ENCODE data around the gene FAM216A. TPM values are rescaled to one million over a fixed set of nuclear protein-coding genes. Genes with fewer than 3 reads are reported as not detected.

Gene FAM216A
- total and polyA plus RNA-seq, 12 donors, result 5.0 to 20.0 (median 9.6) TPM

GRCh38 chr12:110501399-110501751 lies 32.7 kb downstream of the FAM216A start:
- H3K4me3 ChIP-seq, result peak overlapping the region; percentile 69 to 96 (median 87)
- H3K9me3 ChIP-seq (replicated peaks in 1 of 3), result no peaks in the 10 kb centered on the region
- H3K36me3 ChIP-seq (replicated peaks in 1 of 2), result peaks cover 0 to 5% of the 10 kb centered on the region in 2 donors
- peaks cover 8 to 37% of the 10 kb centered on the region in 2 donors for H3K4me1 ChIP-seq (replicated peaks in 1 of 2)
- no peaks in the 10 kb centered on the region for H3K27me3 ChIP-seq
- intact Hi-C loops (cut with DNase I), result no loop called here
- 0% methylated on average over 13 to 17 of the region's 17 CpGs for whole genome bisulfite sequencing, 4 donors
- no peak for TF ChIP-seq CTCF (IDR thresholded peaks at IDR 0.05)
- peak in 4 of 7 donors; percentile 46 to 68 (median 52) for DNase-seq
- peak overlapping the region; percentile 29 to 93 (median 90) for H3K27ac ChIP-seq

- TF ChIP-seq CTCF (IDR thresholded peaks at IDR 0.05), result peak in 1 of 6 experiments; percentile 5
- TF ChIP-seq POLR2A (IDR thresholded peaks at IDR 0.05), result peak; percentile 80 to 93
- peak; percentile 98 to 99 (median 99) for DNase-seq
- H3K27ac ChIP-seq, result peak within 1 kb of the TSS; percentile 29 to 93 (median 90)
- no peaks in the 10 kb centered on the region for H3K27me3 ChIP-seq
- H3K4me3 ChIP-seq, result peak within 1 kb of the TSS; percentile 69 to 96 (median 87)
- 6 to 15% (median 8%) methylated on average over 28 to 61 of the region's 61 CpGs for WGBS, 4 donors
- H3K4me1 ChIP-seq (replicated peaks in 1 of 2), result peaks cover 8 to 37% of the 10 kb centered on the region in 2 donors
- H3K36me3 ChIP-seq (replicated peaks in 1 of 2), result no peaks in the 10 kb centered on the region
- no peaks in the 10 kb centered on the region for H3K9me3 ChIP-seq (replicated peaks in 1 of 3)
- intact Hi-C loops (cut with DNase I), result no loop called here
These were observed 33.4 kb downstream of the FAM216A start, which contains the start of the genes RAD9B and VPS29 for GRCh38 chr12:110501752-110502738. TSS of gene RAD9B (plus strand) at chr12:110502331. CDS start at chr12:110502338, 7 bp downstream. TSS of gene VPS29 (minus strand) at chr12:110502111. CDS start at chr12:110502051, 60 bp downstream.

- WGBS, 4 donors, result 58 to 82% (median 71%) methylated on average over 1 of the region's 1 CpG
- Histone ChIP-seq H3K27ac (no peak overlapping the region), H3K9me3 (replicated peaks in 1 of 3) (no peaks in the 10 kb centered on the region), H3K4me3 (no peak overlapping the region), H3K4me1 (replicated peaks in 1 of 2) (peaks cover 8 to 34% of the 10 kb centered on the region in 2 donors), H3K36me3 (replicated peaks in 1 of 2) (no peaks in the 10 kb centered on the region), H3K27me3 (no peaks in the 10 kb centered on the region)
- DNase-seq, result no peak
- intact Hi-C loops (cut with DNase I), result no loop called here
- TF ChIP-seq POLR2A (IDR thresholded peaks at IDR 0.05), result no peak
- no peak for TF ChIP-seq CTCF (IDR thresholded peaks at IDR 0.05)
These were observed 34.8 kb downstream of the FAM216A start for GRCh38 chr12:110503432-110503831.

- H3K4me1 ChIP-seq (replicated peaks in 1 of 2), result peaks cover 8 to 15% of the 10 kb centered on the region in 2 donors
- H3K27ac ChIP-seq, result no peak overlapping the region
- no peaks in the 10 kb centered on the region for H3K36me3 ChIP-seq (replicated peaks in 1 of 2)
- no peaks in the 10 kb centered on the region for H3K9me3 ChIP-seq (replicated peaks in 1 of 3)
- 68 to 78% (median 73%) methylated on average over 3 of the region's 3 CpGs for WGBS, 4 donors
- no peaks in the 10 kb centered on the region for H3K27me3 ChIP-seq
- intact Hi-C loops (cut with DNase I), result no loop called here
- no peak for DNase-seq
- H3K4me3 ChIP-seq, result no peak overlapping the region
- TF ChIP-seq CTCF (IDR thresholded peaks at IDR 0.05), result no peak
- TF ChIP-seq POLR2A (IDR thresholded peaks at IDR 0.05), result no peak
These were observed 36.7 kb downstream of the FAM216A start for GRCh38 chr12:110505332-110505731.

All from adrenal gland (tissue), 12 donors.